NT2/D1 (cell line): ENCODE results near the gene ABI3BP.

Experiments
- YY1 ChIP-seq: IDR thresholded peaks from 2 replicates; pipeline ENCODE4 v1.6.1; 2011; ENCODE audit not compliant: insufficient read length, insufficient read depth
- ZNF274 ChIP-seq: IDR thresholded peaks from 2 replicates; pipeline ENCODE4 v1.6.1; 2011; ENCODE audit warnings: mild to moderate bottlenecking, low read depth, low read length

DNA sequence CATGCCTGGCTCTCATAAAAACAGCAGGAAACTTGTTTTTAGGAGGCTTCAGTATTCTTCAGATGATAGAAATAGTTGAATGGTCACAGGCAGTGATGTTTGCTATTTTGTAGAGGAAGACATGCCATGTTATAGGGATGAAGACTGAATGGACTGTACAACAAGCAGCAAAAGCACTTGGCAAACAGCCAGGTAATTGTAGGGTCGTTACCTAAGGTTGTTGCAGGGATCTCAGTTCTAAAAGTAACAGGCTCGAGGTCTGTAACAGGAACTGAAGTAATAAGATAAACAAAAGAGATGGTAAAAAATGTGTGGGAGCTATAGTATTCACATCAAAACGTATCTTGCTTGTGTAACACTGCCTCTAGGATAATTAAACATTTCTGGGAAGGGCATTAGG lies 167.6 kb downstream of the ABI3BP start:
- TF ChIP-seq YY1, result no peak
- no peak for TF ChIP-seq ZNF274
